K562 (cell line): ENCODE data around the gene CHD1L.

Experiments used
- GABPA ChIP-seq: fragments of 200-800 bp; sonication (Bioruptor generic); conservative IDR thresholded peaks from 2 replicates; pipeline ENCODE4 v1.6.1; 2016; ENCODE audit warnings: low read depth, missing genetic modification characterization, missing compliant biosample characterization
- ZBTB49 ChIP-seq: sonication (generic); formaldehyde crosslinking; IDR thresholded peaks from 2 replicates; pipeline ENCODE4 v1.8.0; 2022; ENCODE audit warnings: missing genetic modification reagents, mild to moderate bottlenecking, borderline replicate concordance
- TF ChIP-seq, protein P1 (sequence below), 3 experiments: IDR thresholded peaks in 2 of 3; conservative IDR thresholded peaks in 1 of 3; 2 replicates each; pipeline ENCODE4 v1.5.1; 2011 to 2012; ENCODE audit warnings: low read length in 3 of 3, mild to moderate bottlenecking in 3 of 3, control low read depth in 2 of 3, improper control_type of control experiment in 1 of 3, inconsistent platforms in 1 of 3, low read depth in 1 of 3, mixed read lengths in 1 of 3, moderate library complexity in 1 of 3; ENCODE audit not compliant: insufficient read depth in 2 of 3
- TF ChIP-seq, protein P2 (sequence below): sonication (generic); formaldehyde crosslinking; IDR thresholded peaks from 2 replicates; pipeline ENCODE4 v1.8.0; 2022; ENCODE audit warnings: mild to moderate bottlenecking, missing genetic modification reagents

DNA sequence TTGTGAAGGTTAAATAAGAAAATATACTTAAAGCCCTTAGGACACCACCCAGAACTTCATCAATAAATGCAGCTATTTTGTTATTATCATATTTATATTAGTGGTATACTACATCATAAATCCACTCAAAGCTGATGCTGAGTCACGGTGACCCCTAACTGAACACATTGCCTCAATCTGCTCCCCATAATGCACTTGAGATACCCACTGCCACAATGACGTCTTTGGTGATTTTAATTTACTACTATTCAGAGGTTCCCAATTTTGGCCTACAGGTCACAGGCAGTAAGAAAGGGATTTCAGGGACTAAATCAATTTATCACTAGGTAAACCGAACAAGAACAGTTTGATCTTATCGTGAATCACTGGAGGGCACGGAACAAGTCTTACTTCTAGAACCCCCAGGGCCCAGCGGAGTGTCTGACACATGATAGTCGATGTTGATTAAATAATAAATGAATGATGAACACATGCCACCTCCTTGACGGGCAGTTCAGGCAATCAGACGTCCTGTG is 493 bp upstream of the CHD1L start:
- TF ChIP-seq, protein P1, sequence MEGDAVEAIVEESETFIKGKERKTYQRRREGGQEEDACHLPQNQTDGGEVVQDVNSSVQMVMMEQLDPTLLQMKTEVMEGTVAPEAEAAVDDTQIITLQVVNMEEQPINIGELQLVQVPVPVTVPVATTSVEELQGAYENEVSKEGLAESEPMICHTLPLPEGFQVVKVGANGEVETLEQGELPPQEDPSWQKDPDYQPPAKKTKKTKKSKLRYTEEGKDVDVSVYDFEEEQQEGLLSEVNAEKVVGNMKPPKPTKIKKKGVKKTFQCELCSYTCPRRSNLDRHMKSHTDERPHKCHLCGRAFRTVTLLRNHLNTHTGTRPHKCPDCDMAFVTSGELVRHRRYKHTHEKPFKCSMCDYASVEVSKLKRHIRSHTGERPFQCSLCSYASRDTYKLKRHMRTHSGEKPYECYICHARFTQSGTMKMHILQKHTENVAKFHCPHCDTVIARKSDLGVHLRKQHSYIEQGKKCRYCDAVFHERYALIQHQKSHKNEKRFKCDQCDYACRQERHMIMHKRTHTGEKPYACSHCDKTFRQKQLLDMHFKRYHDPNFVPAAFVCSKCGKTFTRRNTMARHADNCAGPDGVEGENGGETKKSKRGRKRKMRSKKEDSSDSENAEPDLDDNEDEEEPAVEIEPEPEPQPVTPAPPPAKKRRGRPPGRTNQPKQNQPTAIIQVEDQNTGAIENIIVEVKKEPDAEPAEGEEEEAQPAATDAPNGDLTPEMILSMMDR (IDR thresholded peaks at IDR 0.05 in 2 of 3, conservative IDR thresholded peaks at IDR 0.05 in 1 of 3; ENCODE audit: insufficient read depth in 2 of 3, low read depth in 1 of 3, low read length in 3 of 3), result no peak
- TF ChIP-seq ZBTB49 (CRISPR knock-in tag) (no peak), GABPA (no peak)
- TF ChIP-seq, protein P2, sequence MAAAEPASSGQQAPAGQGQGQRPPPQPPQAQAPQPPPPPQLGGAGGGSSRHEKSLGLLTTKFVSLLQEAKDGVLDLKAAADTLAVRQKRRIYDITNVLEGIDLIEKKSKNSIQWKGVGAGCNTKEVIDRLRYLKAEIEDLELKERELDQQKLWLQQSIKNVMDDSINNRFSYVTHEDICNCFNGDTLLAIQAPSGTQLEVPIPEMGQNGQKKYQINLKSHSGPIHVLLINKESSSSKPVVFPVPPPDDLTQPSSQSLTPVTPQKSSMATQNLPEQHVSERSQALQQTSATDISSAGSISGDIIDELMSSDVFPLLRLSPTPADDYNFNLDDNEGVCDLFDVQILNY (CRISPR knock-in tag), result no peak
